ENCODE data around the gene SLF1.
A peak's percentile ranks its signal among the peaks of the same experiment; 100 is the strongest.

The SLF1 gene

GRCh38 chr5:94725142-94725541 is 106.7 kb downstream of the SLF1 start:
- DNase-seq = no peak

- no peak for DNase-seq
Measured at GRCh38 chr5:94731471-94731870, 113.0 kb downstream of the SLF1 start.

- no peak for DNase-seq
Measured at GRCh38 chr5:94736498-94736897, 118.0 kb downstream of the SLF1 start.

GRCh38 chr5:94740286-94740685 is 121.8 kb downstream of the SLF1 start:
- DNase-seq = no peak

- DNase-seq = no peak
Measured at GRCh38 chr5:94742852-94743251, 124.4 kb downstream of the SLF1 start.

DNA sequence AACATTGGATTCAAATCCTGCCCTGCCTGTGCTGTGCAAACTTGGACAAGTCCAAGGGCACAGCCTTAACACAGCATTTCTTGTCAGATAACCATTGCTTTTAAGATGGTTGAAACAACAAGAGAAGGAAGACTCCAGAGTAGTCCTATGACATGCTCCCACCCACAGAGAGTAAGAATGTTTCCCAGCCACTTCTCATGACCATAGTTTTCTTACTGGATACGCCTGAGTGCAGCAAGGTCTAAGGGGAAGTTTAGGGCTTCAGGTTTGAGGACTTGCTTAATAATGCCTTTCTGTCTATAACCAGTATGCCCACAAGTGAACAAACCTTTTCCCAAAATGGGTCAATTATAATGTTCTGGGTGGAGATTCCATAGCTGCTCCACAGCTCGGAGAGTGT is 126.4 kb downstream of the SLF1 start:
- no peak for DNase-seq

GRCh38 chr5:94745786-94746730 is 127.6 kb downstream of the SLF1 start:
- no peak for DNase-seq

GRCh38 chr5:94746731-94747124 is 128.3 kb downstream of the SLF1 start:
- DNase-seq = peak; percentile 77
